GM12801 (cell line): Measurements from ENCODE around the gene DUSP28.

Experiments used
- TF ChIP-seq, protein P1 (sequence below): IDR thresholded peaks from one replicate; pipeline ENCODE4 v1.5.1; 2011; ENCODE audit warnings: control low read depth; ENCODE audit not compliant: insufficient read length; ENCODE audit errors: extremely low read depth

Gene DUSP28

DNA sequence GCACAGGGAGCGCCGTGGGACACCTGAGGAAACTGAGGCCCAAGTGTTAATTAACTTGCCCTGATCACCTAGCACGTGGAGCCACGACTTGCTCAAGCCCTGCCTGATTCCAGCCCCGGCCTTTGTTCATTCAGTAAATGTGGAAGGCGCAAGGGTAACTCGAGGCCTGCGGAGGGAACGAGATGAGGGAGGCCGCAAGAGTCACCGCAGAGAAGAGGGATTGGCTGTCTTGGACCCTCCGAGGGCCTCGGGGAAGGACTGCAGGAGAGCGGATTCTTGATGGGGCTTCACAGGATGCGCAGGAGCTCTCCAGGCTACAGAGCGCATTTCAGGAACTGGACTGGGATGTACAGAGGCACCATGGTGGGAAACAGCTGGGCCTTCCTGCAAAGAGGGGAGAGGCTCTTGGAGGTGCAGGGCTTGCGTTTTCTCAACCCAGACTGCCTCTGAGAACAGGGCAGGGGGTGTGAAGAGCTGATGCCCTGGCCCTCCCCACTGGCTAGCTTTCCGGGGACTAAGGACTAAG lies 1.9 kb upstream of the DUSP28 start:
- TF ChIP-seq, protein P1, sequence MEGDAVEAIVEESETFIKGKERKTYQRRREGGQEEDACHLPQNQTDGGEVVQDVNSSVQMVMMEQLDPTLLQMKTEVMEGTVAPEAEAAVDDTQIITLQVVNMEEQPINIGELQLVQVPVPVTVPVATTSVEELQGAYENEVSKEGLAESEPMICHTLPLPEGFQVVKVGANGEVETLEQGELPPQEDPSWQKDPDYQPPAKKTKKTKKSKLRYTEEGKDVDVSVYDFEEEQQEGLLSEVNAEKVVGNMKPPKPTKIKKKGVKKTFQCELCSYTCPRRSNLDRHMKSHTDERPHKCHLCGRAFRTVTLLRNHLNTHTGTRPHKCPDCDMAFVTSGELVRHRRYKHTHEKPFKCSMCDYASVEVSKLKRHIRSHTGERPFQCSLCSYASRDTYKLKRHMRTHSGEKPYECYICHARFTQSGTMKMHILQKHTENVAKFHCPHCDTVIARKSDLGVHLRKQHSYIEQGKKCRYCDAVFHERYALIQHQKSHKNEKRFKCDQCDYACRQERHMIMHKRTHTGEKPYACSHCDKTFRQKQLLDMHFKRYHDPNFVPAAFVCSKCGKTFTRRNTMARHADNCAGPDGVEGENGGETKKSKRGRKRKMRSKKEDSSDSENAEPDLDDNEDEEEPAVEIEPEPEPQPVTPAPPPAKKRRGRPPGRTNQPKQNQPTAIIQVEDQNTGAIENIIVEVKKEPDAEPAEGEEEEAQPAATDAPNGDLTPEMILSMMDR, result no peak

DNA sequence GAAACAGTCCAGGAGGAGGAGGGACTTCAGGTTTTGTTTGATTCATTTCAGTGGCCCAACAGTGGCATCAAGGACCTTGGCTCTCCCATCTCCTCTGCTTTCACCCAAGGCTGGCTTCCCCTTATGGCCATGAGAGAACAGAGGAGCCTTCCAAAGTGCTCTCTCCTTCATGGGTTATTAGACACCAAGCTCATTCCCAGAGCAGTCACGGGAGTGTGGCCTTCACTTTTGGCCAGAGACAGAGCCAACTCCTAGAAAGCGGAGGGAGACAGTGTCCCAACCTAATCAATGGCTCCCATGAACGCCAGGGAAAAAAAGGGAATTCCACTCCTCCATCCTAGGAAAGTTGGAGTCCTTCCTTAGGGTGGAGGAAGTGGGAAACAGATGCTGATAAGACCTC lies 871 bp upstream of the DUSP28 start:
- TF ChIP-seq, protein P1, result no peak

DNA sequence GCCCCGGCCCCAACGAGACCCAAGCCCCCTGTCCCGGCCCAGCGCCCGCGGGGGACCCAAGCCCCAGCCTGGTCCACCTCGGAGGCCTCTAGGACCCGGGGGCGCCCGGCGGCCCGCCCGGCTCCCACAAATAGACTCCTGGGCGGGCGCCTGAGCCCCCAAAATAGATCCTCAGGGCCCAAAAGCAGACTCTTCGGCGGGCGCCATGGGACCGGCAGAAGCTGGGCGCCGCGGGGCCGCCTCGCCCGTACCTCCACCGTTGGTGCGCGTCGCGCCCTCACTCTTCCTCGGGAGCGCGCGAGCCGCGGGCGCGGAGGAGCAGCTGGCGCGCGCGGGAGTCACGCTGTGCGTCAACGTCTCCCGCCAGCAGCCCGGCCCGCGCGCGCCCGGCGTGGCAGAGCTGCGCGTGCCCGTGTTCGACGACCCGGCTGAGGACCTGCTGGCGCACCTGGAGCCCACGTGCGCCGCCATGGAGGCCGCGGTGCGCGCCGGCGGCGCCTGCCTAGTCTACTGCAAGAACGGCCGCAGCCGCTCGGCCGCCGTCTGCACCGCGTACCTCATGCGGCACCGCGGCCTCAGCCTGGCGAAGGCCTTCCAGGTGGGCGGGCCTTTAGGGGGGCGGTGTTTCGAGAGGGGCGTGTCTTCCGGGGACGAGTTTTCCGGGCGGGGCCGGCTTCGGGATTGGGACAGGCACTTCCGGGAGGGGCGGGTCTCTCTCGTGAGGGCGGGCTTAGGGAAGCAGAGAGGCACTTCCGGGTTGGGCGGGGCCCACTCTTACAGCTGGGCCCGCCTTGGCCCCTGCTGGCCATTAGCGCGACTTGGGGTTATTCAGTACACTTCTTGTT lies 545 bp downstream of the DUSP28 start:
- TF ChIP-seq, protein P1, result no peak

DNA sequence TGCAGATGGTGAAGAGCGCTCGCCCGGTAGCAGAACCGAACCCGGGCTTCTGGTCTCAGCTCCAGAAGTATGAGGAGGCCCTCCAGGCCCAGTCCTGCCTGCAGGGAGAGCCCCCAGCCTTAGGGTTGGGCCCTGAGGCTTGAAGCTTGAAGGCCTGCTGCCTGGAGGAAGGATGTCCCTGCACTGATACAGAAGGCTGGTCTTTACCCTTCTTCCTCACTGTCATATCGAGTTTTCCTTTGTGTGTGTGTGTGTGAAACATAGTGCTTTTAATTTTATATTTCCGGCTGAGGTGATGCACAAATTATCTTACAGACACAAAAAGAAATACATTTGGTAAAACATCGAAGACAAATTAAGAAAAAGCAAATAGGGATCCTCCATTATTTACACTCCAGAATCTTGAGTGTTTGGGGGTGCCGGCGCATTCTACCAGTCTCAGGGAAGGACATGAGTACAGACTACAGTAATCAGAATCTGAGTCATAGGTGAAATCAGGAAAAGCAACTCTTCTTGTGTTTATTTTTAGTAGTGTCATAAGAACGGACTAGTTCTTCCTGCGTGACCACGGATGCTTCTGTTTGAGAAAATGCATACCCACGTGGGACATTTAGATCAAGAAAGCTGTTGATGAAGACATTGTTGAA lies 1.3 kb downstream of the DUSP28 start:
- TF ChIP-seq, protein P1, result no peak

DNA sequence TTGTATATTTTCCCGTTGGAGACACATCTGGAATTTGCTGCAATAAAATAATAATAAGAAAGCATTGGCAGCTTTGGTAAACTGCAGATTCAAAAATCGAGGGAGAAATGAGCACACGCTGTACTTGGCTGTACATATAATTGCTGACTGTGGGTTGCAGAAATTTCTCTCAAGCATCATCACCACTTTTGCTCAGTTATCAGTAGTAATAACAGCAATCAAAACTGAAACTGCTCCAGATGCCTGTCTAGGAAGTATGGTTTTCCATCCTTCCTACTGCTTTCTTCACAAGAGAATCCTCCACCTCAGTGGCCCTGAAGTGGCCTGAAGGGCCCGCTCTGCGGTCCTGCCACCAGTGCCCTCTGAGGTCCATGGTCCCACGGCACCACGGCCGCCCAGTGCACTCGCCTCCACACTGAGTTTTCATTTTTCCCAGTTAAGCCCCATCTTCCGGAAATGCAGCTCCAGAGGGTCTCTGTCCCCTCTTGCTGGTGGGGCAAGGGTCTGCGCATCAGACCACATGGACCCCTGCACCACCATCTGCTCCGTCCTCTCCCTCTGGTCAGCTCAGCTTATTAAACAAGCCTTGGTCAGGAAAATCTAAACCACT lies 3.9 kb downstream of the DUSP28 start:
- TF ChIP-seq, protein P1, result no peak

DNA sequence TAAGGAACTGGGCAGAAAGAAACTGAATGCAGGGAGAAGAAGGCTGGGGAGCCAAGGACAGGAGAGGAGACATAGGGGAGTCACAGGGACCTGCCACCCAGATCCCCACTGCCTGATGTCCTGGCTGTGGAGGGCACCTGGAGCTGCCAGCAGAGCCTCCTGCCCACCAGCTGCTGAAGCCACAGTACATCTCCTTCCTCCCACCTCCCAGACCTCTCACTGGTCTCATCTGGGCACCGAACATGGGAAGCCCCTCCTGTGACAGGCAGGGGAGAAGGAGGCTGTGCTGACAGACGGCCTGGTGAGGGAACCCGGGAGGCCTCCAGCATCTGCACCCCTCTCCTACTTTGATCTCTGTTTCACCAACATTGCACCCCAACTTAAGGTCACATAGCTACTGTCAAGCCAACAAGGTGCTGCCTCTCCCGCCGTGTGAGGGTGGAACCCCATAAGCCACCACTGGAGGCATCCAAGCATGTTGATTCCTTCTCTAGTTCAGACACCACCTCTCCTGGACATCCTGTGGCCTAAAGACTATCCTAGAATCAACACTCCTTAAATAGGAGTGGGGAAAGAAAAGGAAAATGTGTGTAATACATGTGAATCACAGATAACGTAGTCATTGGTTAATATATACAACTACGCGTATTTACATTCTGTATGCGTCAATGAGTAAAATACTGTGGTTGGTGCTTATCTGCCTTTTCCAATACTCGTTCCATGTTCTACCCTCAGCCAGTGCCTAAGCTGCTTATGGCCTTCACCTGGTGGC lies 4.6 kb downstream of the DUSP28 start:
- TF ChIP-seq, protein P1, result no peak
